Heart left ventricle (tissue), 13 donors: ENCODE measurements around the gene ADAM33.

Experiments used
- POLR2A ChIP-seq, 2 donors: fragments of 450-650 bp; IDR thresholded peaks; one replicate each; pipeline ENCODE4 v1.6.1; 2017; ENCODE audit warnings: antibody characterized with exemption in 2 of 2, mild to moderate bottlenecking in 2 of 2, moderate library complexity in 2 of 2
- TF ChIP-seq, protein P1 (sequence below), 12 donors: fragments of 200-600 bp; sonication (generic) in 4 of 12; IDR thresholded peaks; one replicate each; pipeline versions ENCODE4 v1.5.0 to v1.8.0; 2018 to 2022; ENCODE audit warnings: antibody characterized with exemption in 12 of 12, mild to moderate bottlenecking in 5 of 12
- donor health status: ischemic (EF 13 %, LVEDD 7.1; RV severe dilation, severe dysfunction).
- donor health status: DM: no; HTN: yes; CAD: no.
- donor health status: DM: no; HTN: no; CAD: no.
- donor health status: ischemic (EF 25% LVEDD 6.9; RV normal size, moderate dysfunction).
- donor health status: ischemic (EF 25% LVEDD 5.7; RV mildly dilated, moderate dysfunction).
- donor health status: ischemic (EF 35%, LVEDD 5.7; RV mildly dilated, moderate dysfunction).
- donor health status: nonischemic (EF 11% LVEDD 7.7; RV severe dilation, severe dysfunction).
- donor health status: DM: yes; HTN: yes; CAD: no.
- donor health status: PGD.
- donor health status: ischemic (EF 29% LVEDD 5.4; RV normal size, mild dysfunction).
- donor health status: nonischemic (EF 23%, LVEDD 6.1; RV moderate dilation, normal function).

DNA sequence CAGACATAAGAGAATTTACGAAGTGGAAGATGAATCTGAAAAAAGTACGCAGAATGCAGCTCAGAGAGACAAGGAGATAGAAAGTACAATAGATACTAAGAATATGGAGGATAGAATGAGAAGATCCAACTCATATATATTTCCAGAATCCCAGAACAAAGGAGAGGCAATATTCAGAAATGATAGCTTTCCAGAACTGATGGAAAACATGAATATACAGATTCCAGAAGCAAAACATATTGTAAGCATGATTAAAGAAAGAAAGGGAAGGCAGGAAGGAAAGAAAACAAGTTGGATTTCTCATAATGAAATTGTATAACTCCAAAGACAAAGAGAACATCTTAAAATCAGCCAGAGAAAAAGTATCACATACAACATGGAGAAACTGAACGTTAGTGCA lies 41.6 kb downstream of the ADAM33 start:
- TF ChIP-seq, protein P1, sequence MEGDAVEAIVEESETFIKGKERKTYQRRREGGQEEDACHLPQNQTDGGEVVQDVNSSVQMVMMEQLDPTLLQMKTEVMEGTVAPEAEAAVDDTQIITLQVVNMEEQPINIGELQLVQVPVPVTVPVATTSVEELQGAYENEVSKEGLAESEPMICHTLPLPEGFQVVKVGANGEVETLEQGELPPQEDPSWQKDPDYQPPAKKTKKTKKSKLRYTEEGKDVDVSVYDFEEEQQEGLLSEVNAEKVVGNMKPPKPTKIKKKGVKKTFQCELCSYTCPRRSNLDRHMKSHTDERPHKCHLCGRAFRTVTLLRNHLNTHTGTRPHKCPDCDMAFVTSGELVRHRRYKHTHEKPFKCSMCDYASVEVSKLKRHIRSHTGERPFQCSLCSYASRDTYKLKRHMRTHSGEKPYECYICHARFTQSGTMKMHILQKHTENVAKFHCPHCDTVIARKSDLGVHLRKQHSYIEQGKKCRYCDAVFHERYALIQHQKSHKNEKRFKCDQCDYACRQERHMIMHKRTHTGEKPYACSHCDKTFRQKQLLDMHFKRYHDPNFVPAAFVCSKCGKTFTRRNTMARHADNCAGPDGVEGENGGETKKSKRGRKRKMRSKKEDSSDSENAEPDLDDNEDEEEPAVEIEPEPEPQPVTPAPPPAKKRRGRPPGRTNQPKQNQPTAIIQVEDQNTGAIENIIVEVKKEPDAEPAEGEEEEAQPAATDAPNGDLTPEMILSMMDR (IDR thresholded peaks at IDR 0.05) = no peak
- TF ChIP-seq POLR2A (IDR thresholded peaks at IDR 0.05) = no peak
